Measurements from ENCODE around the gene INTS6. TPM values are rescaled to one million over a fixed set of nuclear protein-coding genes. Genes with fewer than 3 reads are reported as not detected.

INTS6 gene
- total and polyA plus RNA-seq, 2 of the 4 experiments (the other 2 are of a cell fraction), result 12.9 to 42.3 TPM

GRCh38 chr13:51325837-51326236 is 127.0 kb downstream of the INTS6 start:
- Histone ChIP-seq H3K79me1 (ENCODE audit: low read depth in 1 of 2, low read length in 2 of 2) (no peaks in the 10 kb centered on the region), H2AK9ac (replicated peaks; ENCODE audit: low read depth, low read length, poor library complexity) (no peak overlapping the region), H3K18ac (ENCODE audit: low read depth, low read length) (no peak overlapping the region), H3K9me3 (ENCODE audit: control insufficient read depth, insufficient read depth, low read length) (no peaks in the 10 kb centered on the region), H3K9ac (ENCODE audit: low read depth, low read length) (no peak overlapping the region), H4K5ac (ENCODE audit: low read depth, low read length) (no peak overlapping the region), H3K4me3 (ENCODE audit: insufficient read depth, low read depth, low read length) (no peak overlapping the region), H3K23ac (ENCODE audit: low read depth, low read length) (no peak overlapping the region), H3K27ac (ENCODE audit: insufficient read depth, low read length) (no peak overlapping the region), H3K9me1 (ENCODE audit: insufficient read depth, low read length) (no peaks in the 10 kb centered on the region), H3K4me2 (ENCODE audit: low read depth, low read length) (no peak overlapping the region), H2AK5ac (ENCODE audit: low read depth, low read length) (no peak overlapping the region), H3K56ac (ENCODE audit: extremely low read depth, insufficient read depth, low read length) (no peak overlapping the region), H3K36me3 (ENCODE audit: control insufficient read depth, insufficient read depth, low read length) (no peaks in the 10 kb centered on the region), H3K14ac (replicated peaks; ENCODE audit: low read depth, low read length) (no peak overlapping the region), H4K8ac (ENCODE audit: low read depth in 2 of 2, low read length in 2 of 2) (no peak overlapping the region), H2BK120ac (ENCODE audit: low read depth, low read length) (no peak overlapping the region), H2BK20ac (ENCODE audit: low read depth, low read length) (no peak overlapping the region), H2BK15ac (ENCODE audit: low read depth, low read length) (no peak overlapping the region), H2AFZ (replicated peaks; ENCODE audit: low read length, poor library complexity) (no peak overlapping the region), H3K4me1 (ENCODE audit: control insufficient read depth, insufficient read depth, low read length) (no peaks in the 10 kb centered on the region), H3K4ac (ENCODE audit: low read depth, low read length) (no peak overlapping the region), H4K91ac (ENCODE audit: insufficient read depth, low read depth, low read length) (no peak overlapping the region), H2BK5ac (ENCODE audit: low read depth, low read length, poor library complexity, severe bottlenecking) (no peak overlapping the region), H4K20me1 (ENCODE audit: insufficient read depth, low read length) (no peaks in the 10 kb centered on the region), H3K27me3 (ENCODE audit: control insufficient read depth, insufficient read depth, low read length) (peaks cover 20% of the 10 kb centered on the region)
- POLR2A ChIA-PET (ENCODE audit: unreplicated experiment), result no interaction called here
- CTCF ChIA-PET, result no interaction called here
- TF ChIP-seq SMC3 (IDR thresholded peaks at IDR 0.05; ENCODE audit: low read depth, low read length), result no peak
- WGBS, 2 experiments (ENCODE audit: extremely low coverage in 2 of 2, insufficient read length in 1 of 2), result 29% methylated on average over 1 of the region's 6 CpGs; no CpG with 5 or more reads in 1 of the 2 experiments
- in situ Hi-C loops (cut with MboI; ENCODE audit: low sequenced_read_pairs) (no loop called here), dilution Hi-C loops (cut with HindIII; ENCODE audit: low sequenced_read_pairs, unreplicated experiment) (no loop called here), intact Hi-C loops (cut with micrococcal nuclease) (no loop called here)
- DNase-seq, result no peak
- no peak for ATAC-seq (ENCODE audit: low read depth)
- BruUV-seq (replicated peaks), result no TSS peak
